Activated CD4-positive, alpha-beta T cell treated with anti-CD3 and anti-CD28 coated beads, Interleukin-10, Interleukin-2, amounts not matched to agents 100 ng/mL and 50 ng/mL, durations not matched to agents 16 hours and 8 hours (primary cell): Measurements from ENCODE around the gene CD28.
"Not testable (repeated sequence)": the region's sequence is repeated elsewhere in the genome, so short reads cannot be mapped to it uniquely, and the experiment has no call there.

ENCODE experiments used
- DNase-seq: peaks from one replicate; pipeline ENCODE4 v3.0.0-alpha.2; 2020

Gene CD28

GRCh38 chr2:203750346-203751068 is 44.1 kb downstream of the CD28 start:
- no peak for DNase-seq

- DNase-seq, result no peak
These were observed 45.3 kb downstream of the CD28 start for GRCh38 chr2:203751685-203752271.

GRCh38 chr2:203756161-203756560 is 49.7 kb downstream of the CD28 start:
- DNase-seq, result no peak

- no peak for DNase-seq
These were observed 52.6 kb downstream of the CD28 start for GRCh38 chr2:203758841-203759689.

GRCh38 chr2:203759690-203760365 is 53.4 kb downstream of the CD28 start:
- DNase-seq, result no peak

GRCh38 chr2:203761121-203761520 is 54.7 kb downstream of the CD28 start:
- DNase-seq, result no peak

GRCh38 chr2:203763241-203763937 is 57.0 kb downstream of the CD28 start:
- DNase-seq, result peak; percentile 72

- peak; percentile 83 for DNase-seq
These were observed 57.7 kb downstream of the CD28 start for GRCh38 chr2:203763938-203764664.

DNA sequence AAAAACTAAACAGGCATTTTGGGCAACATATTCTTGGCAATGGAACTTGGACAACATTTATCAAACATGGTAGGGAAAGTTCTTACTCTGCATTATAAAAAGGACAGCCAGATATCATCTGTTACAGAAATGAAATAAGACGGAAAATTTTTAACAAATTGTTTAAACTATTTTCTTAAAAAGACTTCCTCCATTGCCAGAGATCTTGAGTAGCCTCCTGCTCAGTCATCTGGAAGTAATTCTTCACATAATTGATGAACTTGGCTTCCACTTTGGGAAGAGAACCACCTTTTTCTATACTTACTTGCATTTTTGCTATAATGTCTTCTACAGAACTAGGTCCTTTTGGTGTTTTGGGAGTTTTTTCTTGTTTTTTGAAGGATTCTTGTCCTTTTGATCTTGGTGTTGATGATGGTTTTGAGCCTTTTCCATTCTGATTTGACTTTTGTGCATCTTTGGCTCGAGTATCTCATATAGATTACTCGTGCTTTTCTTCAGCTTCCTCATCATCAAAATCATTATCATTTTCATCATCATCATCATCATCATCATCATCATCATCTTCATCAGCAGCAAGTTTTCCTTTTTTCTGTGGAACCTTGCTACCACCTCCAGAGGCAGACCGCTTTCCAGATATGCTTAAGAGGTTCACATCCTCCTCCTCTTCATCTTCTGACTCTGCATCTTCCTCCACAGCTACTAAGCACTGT is 66.2 kb downstream of the CD28 start:
- no peak for DNase-seq

GRCh38 chr2:203774760-203775159 is 68.3 kb downstream of the CD28 start:
- no peak for DNase-seq

DNA sequence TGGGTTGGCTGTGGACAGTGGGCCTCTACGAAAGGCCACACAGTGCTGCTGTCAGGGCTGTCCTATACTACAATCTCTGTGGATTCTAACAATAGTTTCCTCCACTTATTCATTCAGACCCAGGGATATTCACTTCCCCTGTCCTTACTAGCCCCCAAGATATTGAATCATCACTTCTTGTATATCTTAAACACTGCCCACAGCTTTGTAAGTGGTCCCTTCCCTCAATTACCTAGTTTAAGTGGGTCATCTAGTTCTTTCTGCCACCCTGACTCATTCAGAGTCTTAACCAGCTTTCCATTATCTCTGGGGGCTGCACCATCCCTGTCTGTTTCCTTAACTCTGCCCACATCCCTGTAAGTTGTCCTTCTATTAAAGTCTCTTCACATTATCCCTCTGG is 69.2 kb downstream of the CD28 start:
- DNase-seq, result no peak

DNA sequence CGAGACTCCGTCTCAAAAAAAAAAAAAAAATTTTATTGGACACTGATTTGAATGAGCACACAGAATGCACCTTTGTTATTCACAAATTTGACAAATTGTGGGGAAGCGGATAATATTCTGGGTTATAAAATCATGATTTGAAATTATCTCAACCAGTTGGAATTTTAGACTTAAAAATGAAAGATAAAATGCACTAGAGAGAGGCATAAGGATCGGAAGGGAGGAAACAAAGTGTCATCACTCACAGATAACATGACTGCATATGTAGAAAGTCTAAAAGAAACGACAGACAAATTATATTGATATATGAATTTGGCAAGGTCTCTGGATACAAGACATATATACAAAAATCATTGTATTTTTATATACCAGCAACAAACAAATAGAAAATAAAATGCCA is 70.6 kb downstream of the CD28 start:
- no peak for DNase-seq

DNA sequence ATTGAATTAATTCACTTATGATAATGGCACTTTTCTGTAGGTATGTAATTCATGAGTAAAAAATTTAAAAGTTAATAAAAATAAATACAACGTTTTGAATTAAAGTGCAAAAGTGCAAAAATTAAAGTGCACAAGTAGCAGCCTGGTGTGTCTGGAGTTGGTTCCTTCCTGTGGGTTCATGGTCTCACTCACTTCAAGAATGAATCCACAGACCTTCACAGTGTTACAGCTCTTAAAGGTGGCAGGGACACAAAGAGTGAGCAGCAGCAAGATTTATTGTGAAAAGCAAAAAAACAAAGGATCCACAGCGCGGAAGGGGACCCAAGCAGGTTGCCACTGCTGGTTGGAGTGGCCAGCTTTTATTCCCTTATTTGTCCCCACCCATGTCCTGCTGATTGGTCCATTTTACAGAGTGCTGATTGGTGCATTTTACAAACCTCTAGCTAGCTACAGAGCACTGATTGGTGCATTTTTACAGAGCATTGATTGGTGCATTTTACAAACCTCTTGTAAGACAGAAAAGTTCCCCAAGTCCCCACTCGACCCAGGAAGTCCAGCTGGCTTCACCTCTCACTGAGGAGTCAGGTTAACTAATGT is 73.1 kb downstream of the CD28 start:
- peak; percentile 45 for DNase-seq

GRCh38 chr2:203780231-203780630 is 73.8 kb downstream of the CD28 start:
- DNase-seq, result no peak

- no peak for DNase-seq
These were observed 74.7 kb downstream of the CD28 start for GRCh38 chr2:203781151-203781550.

- DNase-seq, result peak; percentile 93
These were observed 76.0 kb downstream of the CD28 start for GRCh38 chr2:203782262-203782976.

DNA sequence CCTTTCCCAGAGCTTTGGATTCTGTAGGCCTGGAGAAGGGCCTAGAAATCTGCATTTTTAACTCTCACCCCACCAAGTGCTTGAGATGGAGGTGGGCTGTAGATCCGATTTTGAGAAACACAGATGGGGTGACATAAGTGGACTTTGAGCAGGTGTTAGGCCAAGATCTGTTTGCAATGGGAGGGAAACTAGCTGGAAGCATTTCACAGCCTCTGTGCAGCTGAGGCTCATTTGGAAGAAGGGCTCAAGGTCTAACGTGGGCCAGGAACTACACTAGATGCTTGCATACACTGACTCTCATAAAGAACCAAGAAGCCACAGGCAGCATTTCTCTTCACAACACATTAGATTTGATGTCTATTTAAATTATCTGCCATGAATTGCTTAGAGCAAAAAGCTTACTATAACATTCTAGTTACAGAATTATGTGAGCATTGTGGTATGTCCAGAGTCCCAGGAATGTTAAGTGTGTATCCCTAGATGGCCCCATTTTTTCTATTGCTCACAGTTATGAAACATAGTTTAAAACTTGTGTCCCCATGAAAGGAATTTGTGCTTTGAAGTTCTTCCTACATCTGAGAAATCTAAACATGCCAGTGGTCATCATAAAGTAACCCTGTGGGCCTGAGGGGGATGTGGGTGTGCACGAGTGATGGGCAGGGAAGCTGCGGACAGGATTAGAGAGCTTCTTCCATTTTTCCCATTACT is 77.2 kb downstream of the CD28 start:
- no peak for DNase-seq

DNA sequence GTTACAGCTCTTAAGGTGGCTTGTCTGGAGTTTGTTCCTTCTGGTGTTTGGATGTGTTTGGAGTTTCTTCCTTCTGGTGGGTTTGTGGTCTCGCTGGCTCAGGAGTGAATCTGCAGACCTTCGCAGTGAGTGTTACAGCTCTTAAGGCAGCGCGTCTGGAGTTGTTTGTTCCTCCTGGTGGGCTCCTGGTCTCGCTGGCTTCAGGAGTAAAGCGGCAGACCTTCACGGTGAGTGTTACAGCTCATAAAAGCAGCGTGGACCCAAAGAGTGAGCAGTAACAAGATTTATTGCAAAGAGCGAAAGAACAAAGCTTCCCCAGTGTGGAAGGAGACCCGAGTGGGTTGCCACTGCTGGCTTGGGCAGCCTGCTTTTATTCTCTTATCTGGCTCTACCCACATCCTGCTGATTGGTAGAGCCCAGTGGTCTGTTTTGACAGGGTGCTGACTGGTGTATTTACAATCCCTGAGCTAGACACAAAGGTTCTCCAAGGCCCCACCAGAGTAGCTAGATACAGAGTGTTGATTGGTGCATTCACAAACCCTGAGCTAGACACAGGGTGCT is 78.4 kb downstream of the CD28 start:
- DNase-seq, result not testable (repeated sequence)
